ENCODE results near the gene TBC1D9B.

The TBC1D9B gene

GRCh38 chr5:179812135-179812825 lies 95.4 kb downstream of the TBC1D9B start:
- no peak for TF ChIP-seq YY1 (IDR thresholded peaks at IDR 0.05; ENCODE audit: low read depth)
- TF ChIP-seq FOXM1 (IDR thresholded peaks at IDR 0.05; ENCODE audit: borderline replicate concordance, low read depth) = no peak
- no peak for TF ChIP-seq RAD21 (IDR thresholded peaks at IDR 0.05; ENCODE audit: low read depth)
- no peak for TF ChIP-seq MAX (IDR thresholded peaks at IDR 0.05)
- TF ChIP-seq TAF1 (IDR thresholded peaks at IDR 0.05; ENCODE audit: low read depth) = no peak
- TF ChIP-seq ZBTB7A (IDR thresholded peaks at IDR 0.05; ENCODE audit: low read depth) = no peak
- TF ChIP-seq USF1 (IDR thresholded peaks at IDR 0.05) = no peak
- no peak for TF ChIP-seq CEBPB (IDR thresholded peaks at IDR 0.05)
